ENCODE results near the gene GGA1.
"Not testable (repeated sequence)": the region's sequence is repeated elsewhere in the genome, so short reads cannot be mapped to it uniquely, and the experiment has no call there.

The GGA1 gene

DNA sequence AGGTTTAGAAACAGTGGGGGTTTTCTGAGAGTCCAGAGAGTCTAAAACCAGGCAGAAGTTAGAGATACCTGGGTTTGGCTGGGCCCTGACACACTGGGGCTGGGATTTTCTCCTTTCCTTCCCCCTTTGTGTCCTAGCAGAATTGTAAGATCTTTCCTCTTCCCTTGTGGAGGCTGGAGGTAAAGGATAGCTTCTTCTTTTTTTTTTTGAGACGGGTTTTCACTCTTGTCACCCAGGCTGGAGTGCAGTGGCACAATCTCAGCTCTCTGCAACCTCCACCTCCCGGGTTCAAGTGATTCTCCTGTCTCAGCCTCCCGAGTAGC, 1.5 kb downstream of the GGA1 start:
- not testable (repeated sequence) for DNase-seq

DNA sequence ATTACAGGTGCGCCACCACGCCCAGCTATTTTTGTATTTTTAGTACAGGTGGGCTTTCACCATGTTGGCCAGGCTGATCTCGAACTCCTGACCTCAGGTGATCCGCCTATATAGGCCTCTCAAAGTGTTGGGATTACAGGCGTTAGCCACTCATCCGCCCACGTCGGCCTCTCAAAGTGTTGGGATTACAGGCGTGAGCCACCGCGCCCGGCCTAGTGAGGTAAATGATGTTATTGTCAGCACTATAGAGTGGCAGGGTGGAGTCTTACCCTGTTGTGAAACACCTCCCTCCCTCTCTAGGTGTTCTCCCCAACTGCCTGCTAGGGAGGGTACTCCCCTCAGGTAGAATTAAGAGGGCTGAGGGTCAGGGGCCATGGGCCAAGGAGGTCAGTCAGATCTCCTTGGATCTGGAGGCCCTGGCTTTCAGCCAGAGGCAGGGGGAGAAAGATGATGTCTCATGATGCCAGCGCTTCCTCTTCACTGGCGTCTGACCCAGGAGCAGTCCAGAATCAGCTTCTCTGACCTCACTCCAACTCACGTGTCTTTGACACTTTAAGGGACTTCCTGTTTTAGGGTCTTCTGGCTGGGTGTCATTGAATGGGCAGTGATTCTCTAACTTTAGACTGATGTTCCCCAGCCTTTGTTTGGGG, 2.0 kb downstream of the GGA1 start:
- DNase-seq = no peak

DNA sequence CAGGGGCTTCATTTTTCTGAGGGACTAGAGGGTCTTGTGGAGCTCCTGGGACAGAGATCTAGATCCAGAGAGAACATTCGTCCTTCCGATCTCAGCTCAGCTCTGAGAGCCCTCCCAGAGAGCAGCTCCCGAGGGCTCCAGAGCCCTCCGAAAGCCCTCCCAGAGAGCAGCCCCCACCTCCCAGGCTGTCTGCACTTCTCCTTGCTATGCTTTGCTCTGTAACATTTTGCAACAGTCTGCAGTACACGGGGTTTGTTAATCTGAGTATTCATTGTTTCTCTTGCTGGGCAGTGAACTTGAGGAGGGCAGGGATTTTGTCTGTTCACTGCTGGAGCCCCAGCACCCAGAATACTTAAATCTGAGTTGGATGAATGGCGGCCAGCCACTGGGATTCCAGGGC, 2.6 kb downstream of the GGA1 start:
- DNase-seq = no peak

DNA sequence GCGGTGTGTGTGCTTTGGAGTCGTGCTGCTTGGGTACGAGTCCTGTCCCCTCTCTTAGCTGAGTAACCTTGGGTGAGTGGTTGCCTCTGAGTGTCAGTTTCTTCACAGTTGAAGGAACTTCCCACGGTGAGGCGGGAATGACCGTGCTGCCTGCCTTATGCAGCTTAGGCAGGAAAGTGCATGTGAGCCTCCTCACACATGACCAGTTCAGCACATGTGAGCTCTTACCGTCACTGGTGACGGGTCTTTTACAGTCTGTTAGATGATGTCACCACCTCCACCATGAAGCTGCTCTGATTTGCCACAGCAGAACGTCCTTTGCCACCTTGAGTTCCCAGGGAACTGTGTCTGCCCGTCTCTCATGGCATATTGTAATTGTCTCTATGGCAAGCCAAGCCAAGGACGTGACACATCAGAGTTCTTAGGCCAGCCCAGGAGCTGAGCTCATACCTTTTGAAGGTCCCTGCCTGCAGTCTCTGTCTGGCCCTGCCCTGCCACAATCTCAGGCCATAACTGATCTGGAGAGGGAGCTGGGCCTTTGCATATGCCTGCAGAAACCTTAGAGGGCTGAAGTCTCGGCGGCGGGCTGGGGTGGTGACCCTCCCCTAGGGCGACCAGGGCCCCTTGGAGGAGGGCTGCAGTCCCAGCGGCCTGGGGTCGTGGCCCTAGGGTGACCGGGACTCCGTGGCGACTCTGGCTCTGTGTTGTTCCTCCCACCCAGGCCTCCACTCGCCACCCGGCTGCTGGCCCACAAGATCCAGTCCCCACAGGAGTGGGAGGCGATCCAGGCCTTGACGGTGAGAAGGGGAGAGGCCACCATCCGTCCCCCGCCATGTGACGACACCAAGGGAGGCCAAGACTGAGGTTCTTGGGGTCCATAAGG, 7.8 kb downstream of the GGA1 start:
- no peak for DNase-seq

DNA sequence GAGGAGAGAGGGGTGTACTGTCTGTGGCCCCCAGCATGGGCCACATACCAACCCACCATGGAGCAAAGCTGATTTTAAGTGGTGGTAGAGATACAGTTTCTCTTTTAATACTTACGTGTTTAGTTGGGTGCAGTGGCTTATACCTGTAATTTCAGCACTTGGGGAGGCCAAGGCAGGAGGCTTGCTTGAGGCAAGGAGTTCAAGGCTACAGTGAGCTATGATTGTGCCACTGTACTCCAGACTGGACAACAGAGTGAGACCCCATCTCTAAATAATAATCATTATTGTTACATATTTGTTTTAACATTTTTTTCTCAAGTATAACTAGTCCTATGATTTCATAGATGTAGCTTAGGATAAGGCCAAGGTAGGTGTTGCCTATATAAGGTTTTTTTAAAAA, 8.8 kb downstream of the GGA1 start:
- no peak for DNase-seq

DNA sequence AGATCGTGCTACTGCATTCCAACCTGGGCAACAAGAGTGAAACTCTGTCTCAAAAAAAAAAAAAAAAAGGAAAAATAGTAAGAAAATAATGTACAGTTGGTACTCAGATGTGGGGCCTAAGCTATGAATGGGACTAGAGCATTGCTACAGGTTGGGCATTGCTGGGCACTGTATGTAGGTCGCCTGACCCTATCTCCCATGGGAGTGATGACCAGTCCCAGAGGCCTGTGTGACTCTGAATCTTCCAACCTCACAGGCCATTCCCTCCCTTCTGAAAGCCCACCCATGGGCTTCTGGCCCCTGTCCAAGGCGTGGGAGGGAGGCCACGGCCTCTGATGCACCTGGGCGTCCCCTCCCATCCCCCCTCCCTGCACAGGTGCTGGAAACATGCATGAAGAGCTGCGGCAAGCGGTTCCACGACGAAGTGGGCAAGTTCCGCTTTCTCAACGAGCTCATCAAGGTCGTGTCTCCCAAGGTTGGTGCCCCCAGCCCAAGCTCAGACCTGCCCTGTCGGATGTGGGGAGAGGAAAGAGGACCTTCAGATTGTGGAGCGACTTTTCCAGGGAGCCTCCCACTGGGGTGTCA, 9.5 kb downstream of the GGA1 start:
- no peak for DNase-seq

DNA sequence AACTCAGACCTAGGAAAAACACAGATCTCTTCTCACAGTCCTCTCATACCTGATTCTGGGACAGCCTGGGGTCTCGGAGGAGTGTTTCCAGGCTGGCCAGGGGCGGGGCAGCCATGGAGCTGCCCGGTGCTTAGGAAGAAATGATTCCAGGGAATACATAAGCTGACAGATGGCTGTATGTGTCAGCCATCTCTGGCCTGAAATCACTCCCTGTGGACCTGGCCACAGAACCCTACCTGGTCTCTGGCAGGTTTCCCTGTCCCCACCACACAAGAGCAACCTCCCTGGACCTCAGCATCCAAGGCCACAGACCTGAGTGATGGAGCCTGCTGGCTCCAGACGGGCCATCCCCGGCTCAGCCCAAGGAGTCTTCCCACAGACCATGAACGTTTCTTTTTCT, 10.0 kb downstream of the GGA1 start:
- DNase-seq = no peak

DNA sequence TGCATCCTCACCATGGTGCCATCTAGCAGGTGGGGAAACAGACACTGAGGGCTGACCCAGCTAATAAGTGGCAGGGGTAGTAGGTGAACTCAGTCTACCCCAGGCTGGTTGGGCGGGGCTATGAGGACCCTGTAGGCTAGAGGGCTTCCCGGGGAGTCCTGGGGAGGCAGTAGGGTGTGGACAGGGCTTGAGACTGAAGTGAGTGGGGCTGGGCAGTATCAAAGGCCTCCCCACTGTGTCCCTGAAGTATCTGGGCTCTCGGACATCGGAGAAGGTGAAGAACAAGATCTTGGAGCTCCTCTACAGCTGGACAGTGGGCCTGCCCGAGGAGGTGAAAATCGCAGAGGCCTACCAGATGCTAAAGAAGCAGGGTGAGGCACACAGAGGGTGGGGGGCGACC, 11.4 kb downstream of the GGA1 start:
- DNase-seq = no peak

DNA sequence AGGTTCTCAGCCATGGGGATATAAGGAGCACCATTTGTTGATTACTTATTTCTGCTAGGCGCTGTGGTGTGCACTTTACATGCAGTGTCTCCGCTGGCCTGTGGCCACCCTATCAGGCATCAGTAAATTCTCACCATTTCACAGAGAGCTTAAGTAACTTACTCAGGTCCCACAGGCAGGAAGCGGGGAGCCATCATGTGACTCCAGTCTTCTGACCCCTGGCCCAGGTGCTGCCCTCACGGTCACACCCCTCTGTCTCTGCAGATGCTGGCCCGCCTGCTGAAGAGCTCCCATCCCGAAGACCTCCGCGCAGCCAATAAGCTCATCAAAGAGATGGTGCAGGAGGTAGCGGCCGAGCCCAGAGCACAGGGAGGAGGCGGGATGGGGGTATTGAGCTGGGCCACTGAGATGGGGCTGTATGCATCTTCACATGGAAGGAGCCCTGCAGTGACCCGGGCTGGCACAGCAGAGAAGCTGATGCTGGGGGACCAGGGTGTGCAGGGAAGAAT, 12.8 kb downstream of the GGA1 start:
- no peak for DNase-seq

DNA sequence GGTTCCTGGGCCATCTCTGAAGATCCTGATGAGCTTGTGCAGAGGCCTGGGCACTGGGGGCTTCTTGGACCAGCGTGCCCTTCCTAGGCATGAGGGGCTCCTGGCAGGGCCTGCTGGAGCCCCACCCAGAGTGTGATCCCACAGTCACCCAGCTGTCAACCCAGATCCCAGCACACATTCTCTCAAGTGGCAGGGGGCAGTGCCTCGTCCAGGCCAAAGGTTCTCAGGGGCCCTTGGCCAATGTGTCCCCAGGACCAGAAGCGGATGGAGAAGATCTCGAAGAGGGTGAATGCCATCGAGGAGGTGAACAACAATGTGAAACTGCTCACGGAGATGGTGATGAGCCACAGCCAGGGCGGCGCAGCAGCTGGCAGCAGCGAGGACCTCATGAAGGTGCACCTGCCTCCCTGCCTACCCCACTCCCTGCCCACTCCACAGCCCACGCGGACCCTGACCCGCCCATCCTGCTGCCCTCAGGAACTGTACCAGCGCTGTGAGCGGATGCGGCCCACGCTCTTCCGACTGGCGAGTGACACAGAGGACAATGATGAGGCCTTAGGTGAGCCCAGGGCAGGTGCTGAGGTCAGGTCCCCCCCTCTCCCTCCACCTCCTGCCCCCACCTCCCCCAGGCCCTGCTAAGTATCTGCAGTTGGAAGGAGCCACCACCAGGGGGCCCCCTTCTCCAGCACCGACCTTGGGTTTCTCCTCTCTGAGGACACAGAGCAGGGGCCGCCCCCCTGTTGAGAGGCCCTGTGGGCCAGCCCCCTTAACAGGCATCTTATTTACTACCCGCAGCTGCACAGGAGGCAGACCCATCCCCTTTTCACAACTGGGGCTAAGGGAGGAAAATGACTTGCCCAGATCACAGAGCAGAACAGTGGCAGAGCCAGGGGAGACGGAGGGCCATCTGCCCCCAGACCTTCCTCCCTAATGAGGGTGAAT, 14.7 kb downstream of the GGA1 start:
- no peak for DNase-seq

DNA sequence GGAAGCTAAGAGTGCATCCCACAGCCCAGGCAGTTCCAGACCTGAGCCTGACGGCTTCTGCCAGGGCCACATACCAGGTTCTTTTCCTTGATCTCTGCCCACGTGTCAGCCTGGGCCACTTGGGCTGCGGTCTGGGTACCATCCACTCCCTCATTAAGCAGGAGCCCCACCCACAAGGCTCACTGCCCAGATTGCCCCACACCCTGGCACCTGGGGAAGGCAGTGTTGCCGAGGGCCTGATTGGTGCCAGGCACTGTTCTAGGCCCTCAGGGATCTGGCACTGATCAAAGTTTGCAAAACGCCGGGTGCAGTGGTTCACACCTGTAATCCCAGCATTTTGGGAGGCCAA, 15.4 kb downstream of the GGA1 start:
- no peak for DNase-seq

DNA sequence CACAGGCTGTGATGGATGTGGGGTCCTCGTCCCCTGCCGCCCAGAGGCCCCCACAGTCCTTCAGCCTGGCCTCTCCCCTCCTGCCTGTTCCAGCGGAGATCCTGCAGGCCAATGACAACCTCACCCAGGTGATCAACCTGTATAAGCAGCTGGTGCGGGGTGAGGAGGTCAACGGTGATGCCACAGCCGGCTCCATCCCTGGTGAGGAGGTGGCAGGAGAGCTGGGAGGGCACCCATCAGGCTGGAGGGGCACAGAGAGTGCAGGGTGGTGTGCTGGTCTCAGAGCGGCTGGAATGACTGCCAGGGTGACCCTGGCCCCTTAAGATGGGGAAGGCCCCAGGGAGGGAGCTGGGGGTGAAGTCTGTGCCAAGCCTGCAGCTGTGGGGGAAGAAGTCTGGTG, 16.2 kb downstream of the GGA1 start:
- DNase-seq = no peak

DNA sequence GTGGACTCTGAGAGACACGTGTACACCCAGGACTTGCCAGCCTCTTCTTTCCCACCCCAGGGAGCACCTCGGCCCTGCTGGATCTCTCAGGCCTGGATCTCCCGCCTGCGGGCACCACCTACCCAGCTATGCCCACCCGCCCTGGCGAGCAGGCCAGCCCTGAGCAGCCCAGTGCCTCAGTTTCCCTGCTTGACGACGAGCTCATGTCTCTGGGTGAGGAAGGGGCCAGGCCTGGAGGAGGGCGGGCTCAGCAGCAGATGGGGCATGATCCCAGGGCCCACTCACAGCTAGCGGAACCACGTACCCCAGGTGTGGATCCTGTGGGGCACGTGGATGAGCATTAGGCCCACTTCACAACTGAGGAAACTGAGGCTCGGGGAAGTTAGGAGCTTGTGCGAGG, 17.1 kb downstream of the GGA1 start:
- no peak for DNase-seq

DNA sequence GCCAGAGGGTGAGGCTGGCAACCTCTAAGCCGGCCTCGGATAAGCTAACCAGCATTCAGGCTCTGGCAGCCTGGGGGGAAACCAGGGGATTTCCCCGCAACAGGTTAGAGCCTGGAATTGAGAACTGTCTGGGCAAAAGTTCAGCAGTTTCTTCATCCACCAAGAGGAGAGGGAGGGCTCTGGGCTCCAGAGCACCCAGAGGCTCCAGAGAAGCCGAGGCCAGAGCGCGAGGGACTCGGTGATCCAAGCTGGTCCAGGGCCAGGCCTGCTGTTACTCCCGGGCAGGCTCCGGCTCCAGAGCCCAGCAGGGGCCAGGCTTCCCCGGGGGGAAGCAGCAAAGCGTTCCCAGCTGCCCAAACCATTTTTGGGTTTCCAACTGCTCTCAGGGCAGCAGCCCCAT, 17.5 kb downstream of the GGA1 start:
- DNase-seq = no peak

DNA sequence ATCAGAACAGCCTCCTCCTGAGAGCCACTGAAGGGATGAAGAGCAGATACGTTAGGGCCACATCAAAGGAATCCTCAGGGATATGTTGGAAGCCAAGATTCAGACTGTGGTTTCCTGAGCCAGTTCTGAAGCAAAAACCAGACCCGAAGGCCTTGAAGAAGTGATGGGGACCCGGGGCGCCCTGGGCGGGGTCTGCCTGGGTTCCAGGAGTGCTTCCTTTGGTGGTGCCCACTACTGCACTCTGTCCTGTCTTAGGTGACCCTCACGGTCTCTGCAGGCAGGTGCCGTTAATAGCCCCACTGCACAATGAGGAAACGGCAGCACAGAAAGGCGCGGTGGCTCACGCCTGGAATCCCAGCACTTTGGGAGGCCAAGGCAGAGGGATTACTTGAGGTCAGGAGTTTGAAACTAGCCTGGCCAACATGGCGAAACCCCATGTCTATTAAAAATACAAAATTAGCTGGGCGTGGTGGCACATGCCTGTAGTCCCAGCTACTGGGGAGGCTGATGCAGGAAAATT, 18.0 kb downstream of the GGA1 start:
- no peak for DNase-seq

DNA sequence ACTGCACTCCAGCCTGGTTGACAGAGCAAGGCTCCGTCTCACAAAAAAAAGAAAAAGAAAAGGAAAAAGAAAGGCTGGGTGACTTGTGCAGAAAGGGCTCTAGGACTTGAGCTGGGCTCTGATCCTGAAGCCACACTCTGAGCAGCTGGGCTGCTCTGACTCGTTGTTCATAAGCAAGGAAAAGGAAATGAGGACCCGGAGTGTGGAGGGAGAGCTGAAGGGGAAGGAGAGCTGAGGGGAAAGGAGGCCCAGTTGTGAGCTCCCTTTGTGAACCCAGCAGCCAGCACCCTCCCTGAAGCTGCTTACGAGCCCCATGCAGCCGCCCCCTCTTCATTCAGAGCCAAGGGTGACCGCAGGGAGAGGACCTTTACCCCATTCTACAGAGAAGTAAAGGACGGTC, 18.5 kb downstream of the GGA1 start:
- no peak for DNase-seq

DNA sequence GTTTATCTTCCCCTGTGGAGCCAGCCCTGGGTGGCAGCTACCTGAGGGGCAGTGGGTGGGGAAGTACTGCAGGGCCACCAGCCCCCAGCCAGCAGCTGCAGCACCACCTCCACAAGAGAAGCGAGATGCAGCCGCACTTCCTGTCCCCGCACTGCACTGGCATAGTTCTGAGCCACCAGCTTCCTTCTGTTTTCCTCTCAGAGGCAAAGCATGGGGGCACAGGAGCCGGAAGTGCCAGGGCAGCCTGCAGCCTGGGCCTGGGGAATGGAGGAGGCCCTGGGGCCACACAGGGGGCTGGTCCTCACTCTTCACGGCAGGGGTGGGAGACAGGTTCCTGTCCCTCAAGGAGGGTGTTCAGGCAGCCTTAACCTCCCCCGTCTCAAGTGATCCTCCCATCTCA, 18.9 kb downstream of the GGA1 start:
- no peak for DNase-seq

DNA sequence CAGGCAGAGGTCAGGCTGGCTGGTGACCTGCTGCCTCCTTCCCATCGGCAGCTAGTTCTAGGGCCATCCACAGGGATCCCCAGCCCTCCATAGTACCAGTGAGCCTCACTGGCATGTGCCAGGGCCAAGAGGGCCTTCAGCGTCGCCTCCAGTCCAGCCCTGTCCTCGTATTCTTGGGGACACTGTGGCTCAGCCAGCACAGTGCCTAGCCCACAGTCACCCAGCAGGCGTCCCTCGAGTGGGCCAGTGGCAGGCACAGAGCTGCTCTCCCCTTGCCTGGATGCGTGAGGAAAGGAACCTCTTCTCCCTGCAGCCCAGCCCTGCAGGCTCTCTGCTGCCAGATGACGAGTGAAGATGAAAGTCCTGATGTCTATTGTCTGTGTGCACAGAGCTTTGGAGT, 20.2 kb downstream of the GGA1 start:
- no peak for DNase-seq

DNA sequence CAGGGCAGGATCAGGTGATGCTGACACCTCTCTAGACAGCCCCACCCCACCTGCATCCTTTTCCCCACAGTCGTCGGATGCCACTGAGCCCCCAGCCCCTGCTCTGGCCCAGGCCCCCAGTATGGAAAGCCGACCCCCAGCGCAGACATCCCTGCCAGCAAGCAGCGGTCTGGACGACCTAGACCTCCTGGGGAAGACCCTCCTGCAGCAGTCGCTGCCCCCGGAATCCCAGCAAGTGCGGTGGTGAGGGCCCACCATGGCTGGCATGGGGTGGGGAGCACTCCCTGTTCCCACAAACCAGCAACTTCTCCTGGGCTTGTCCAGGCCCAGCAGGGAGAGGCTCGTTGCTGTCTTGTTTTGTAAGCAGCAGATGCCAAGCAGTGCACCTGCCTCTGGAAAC, 21.3 kb downstream of the GGA1 start:
- no peak for DNase-seq

DNA sequence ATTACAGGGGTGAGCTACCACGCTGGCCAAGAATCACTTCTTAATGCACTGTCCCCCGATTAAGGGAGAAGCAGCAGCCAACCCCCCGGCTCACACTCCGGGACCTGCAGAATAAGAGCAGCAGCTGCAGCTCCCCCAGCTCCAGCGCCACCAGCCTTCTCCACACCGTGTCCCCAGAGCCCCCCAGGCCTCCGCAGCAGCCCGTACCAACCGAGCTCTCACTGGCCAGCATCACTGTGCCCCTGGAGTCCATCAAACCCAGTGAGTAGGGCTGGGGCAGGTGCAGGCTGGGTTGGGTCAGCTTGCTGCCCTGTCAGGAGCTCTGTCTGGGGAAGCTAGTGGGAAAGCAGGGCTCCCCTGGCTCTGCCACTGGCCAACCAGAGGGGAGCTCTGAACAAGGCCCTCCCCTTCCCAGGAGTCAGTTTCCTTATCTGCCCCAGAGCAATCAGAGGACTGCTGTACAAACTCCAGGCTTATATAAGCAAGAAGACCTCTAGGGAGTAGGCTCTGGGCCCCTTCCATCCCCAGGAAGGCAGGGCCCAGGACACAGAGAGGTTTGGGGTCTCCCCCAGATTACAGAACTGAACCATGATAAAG, 22.3 kb downstream of the GGA1 start:
- DNase-seq = no peak

DNA sequence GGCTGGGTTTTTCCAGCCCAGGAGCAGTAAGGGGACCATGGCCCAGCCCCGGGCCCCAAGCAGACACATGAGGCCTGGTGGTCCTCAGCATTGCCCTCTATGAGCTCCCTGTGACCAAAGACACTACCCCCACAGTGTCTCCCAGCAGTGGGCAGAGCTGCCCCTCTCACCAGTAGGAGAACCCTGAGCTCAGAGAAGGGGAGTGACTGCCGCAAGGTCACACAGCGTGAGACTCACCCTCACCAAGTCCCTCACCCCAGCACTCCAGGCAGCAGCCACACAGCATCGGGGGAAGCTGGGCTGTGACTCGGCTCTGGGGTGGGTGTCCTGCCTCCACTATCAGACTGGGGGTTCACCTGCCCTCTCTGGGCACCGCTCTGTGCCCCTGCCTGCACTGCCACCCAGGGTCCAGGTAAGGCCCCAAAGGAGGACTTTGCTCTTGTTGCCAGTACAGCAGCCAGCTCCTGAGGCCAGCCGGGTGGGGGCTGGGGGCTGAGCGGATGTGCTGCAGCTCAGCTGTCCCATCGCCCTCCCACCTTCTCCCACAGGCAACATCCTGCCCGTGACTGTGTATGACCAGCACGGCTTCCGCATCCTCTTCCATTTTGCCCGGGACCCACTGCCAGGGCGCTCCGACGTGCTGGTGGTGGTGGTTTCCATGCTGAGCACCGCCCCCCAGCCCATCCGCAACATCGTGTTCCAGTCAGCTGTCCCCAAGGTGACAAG, 23.0 kb downstream of the GGA1 start:
- DNase-seq = no peak

Measured in DMS79 treated with DMSO at 0.1 percent for 48 hours (cell line).